PFSK-1 (cell line): ENCODE results near the gene NRXN3.

Experiments used
- FOXP2 ChIP-seq: optimal IDR thresholded peaks from 2 replicates; pipeline ENCODE3; 2011; ENCODE audit warnings: borderline replicate concordance, control low read depth, inconsistent platforms; ENCODE audit not compliant: insufficient read depth; ENCODE audit errors: extremely low read length, extremely low read depth
- POLR2AphosphoS5 ChIP-seq: IDR thresholded peaks from 2 replicates; pipeline ENCODE4 v1.6.1; 2012; ENCODE audit warnings: low read depth, mild to moderate bottlenecking, control low read depth, low read length, moderate library complexity
- SIN3A ChIP-seq: IDR thresholded peaks from 2 replicates; pipeline ENCODE4 v1.6.1; 2012; ENCODE audit warnings: mild to moderate bottlenecking, low read length, moderate library complexity, borderline replicate concordance; ENCODE audit not compliant: insufficient read depth
- TAF1 ChIP-seq: IDR thresholded peaks from 2 replicates; pipeline ENCODE4 v1.6.1; 2012; ENCODE audit warnings: low read length, control low read depth, borderline replicate concordance; ENCODE audit not compliant: insufficient read depth
- TF ChIP-seq, protein P1 (sequence below), 2 experiments: IDR thresholded peaks; 2 replicates each; pipeline versions ENCODE4 v1.6.1 to v1.8.0; 2011 to 2012; ENCODE audit warnings: low read depth in 2 of 2, low read length in 2 of 2, control low read depth in 1 of 2, inconsistent platforms in 1 of 2, mild to moderate bottlenecking in 1 of 2, moderate library complexity in 1 of 2; ENCODE audit not compliant: insufficient read depth in 1 of 2

The NRXN3 gene

DNA sequence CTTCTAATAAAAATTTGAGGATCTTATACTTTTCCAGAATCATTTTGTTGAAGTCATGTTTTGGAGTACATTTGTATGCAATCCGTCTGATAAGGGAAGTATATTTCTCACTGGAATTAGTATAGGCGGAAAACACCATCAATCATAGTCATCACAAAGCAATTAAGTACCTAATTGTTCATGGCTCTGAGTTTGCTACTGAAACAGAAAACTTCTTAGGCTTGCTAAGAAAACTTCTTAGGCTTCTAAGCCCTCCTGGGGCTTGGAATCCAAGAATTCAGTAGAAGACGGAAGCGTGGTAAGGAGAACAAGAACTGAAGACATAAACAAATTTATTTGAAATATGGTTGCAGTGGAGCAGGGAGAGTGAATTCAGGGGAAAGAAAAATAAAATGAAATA, 1404.9 kb downstream of the NRXN3 start:
- TF ChIP-seq TAF1, result no peak
- TF ChIP-seq SIN3A, result no peak
- TF ChIP-seq POLR2AphosphoS5, result no peak
- no peak for TF ChIP-seq FOXP2

DNA sequence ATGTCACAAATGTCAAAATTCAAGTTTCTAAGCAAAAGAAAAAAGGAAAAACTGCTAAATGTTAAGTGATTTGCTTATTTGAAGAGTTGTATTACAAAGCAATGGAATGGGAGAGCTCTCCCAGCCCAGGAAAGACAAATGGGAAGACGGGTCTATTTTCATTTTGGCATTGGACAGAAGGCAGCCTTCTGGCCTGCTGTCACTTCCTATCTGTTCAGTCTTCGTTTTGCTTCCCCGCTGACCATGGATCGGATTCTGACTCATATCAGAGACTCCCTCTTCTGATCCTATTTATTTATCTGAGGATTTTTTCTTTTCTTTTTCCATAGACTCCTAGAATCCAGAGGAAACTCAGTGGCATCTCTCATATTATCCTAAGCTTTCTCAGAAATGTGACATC, 1406.3 kb downstream of the NRXN3 start:
- no peak for TF ChIP-seq POLR2AphosphoS5
- no peak for TF ChIP-seq SIN3A
- TF ChIP-seq, protein P1, sequence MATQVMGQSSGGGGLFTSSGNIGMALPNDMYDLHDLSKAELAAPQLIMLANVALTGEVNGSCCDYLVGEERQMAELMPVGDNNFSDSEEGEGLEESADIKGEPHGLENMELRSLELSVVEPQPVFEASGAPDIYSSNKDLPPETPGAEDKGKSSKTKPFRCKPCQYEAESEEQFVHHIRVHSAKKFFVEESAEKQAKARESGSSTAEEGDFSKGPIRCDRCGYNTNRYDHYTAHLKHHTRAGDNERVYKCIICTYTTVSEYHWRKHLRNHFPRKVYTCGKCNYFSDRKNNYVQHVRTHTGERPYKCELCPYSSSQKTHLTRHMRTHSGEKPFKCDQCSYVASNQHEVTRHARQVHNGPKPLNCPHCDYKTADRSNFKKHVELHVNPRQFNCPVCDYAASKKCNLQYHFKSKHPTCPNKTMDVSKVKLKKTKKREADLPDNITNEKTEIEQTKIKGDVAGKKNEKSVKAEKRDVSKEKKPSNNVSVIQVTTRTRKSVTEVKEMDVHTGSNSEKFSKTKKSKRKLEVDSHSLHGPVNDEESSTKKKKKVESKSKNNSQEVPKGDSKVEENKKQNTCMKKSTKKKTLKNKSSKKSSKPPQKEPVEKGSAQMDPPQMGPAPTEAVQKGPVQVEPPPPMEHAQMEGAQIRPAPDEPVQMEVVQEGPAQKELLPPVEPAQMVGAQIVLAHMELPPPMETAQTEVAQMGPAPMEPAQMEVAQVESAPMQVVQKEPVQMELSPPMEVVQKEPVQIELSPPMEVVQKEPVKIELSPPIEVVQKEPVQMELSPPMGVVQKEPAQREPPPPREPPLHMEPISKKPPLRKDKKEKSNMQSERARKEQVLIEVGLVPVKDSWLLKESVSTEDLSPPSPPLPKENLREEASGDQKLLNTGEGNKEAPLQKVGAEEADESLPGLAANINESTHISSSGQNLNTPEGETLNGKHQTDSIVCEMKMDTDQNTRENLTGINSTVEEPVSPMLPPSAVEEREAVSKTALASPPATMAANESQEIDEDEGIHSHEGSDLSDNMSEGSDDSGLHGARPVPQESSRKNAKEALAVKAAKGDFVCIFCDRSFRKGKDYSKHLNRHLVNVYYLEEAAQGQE (IDR thresholded peaks at IDR 0.05; ENCODE audit: insufficient read depth in 1 of 2, low read depth in 2 of 2, low read length in 2 of 2), result no peak
- TF ChIP-seq TAF1, result no peak
- TF ChIP-seq FOXP2, result no peak

DNA sequence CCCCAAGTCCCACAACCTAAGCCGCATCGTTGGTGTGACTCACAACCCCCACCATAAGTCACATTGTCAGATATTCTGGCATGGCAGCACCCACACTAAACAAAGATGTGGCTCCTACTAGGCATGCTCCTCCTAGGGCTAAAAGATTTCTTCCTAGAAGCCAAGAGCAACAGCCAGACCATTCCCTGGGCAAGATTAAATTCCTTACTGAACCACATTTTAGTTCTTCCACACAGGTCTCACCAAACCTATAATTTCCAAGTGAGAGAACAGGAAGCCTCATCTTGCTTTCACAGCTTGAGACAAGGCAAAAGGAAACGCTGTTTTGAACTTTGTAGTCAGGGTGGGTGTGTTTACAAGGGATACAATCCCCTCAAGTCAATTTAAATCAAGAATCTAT, 1408.3 kb downstream of the NRXN3 start:
- TF ChIP-seq, protein P1 (IDR thresholded peaks at IDR 0.05; ENCODE audit: insufficient read depth in 1 of 2, low read depth in 2 of 2, low read length in 2 of 2), result no peak
- TF ChIP-seq POLR2AphosphoS5, result no peak

DNA sequence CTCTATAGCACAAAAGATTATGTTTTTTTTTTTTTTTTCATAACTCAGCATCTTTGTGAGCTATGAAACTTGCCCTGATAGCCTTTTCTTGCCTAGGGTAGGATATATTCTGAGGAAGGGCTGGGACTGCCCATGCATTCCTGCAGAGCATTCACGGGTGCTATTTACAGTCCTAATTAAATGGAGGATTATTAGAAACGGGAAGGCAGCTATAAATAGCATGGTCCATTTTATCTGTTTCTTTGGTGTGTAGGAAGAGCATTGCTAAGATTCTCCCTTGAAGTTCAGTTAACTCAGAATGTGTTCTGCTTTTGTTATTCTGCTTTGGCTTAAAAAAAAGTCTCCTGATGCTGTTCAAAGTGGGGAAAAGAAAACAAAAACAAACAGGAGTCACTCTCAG, 1410.2 kb downstream of the NRXN3 start:
- TF ChIP-seq SIN3A, result no peak
- no peak for TF ChIP-seq TAF1

DNA sequence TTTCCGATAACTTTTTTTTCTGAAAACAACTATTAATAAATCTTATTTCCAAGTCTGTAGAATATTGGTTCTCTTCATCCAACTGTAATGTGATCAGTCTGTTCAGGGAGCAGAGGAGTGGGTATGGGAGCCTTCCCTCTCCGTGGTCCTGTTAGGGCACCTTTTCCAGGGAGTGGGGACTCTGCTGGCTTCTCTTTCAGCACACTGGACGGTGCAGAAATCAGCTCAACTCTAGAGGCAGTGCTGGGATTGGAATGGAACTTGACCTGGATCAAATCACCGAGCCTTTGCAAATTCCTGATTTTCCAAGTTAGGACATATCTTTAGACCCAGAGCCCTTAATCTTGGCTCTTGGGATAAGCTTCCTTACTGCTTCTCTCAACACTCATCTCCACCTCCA, 1410.7 kb downstream of the NRXN3 start:
- TF ChIP-seq SIN3A, result no peak
- TF ChIP-seq POLR2AphosphoS5, result no peak
- TF ChIP-seq, protein P1 (IDR thresholded peaks at IDR 0.05; ENCODE audit: insufficient read depth in 1 of 2, low read depth in 2 of 2, low read length in 2 of 2), result no peak
- TF ChIP-seq FOXP2, result no peak
- TF ChIP-seq TAF1, result no peak

DNA sequence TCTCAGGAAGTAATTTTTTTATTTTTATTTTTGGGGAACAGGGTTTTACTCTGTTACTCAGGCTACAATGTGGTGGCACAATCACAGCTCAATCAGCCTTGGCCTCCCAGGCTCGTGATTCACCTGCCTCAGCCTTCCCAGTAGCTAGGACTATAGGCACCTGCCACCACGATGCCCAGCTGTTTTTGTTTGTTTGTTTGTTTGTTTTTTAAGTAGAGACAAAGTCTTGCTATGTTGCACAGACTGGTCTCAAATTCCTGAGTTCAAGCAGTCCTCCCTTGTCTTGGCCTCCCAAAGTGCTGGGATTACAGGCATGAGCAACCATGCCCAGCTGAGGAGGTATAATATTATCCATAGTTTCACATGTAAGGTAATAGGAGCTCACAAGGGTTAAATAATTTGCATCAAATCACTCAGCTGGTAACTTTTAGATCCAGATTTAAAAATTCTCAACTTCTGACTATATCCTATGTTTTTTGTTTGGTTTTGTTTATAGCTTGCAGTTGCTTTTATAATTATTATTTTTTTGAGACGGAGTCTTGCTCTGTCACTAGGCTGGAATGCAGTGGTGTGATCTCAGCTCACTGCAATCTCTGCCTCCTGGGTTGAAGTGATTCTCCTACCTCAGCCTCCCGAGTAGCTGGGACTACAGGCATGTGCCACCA, 1411.9 kb downstream of the NRXN3 start:
- TF ChIP-seq FOXP2, result no peak
- no peak for TF ChIP-seq SIN3A
- no peak for TF ChIP-seq TAF1
- TF ChIP-seq, protein P1 (IDR thresholded peaks at IDR 0.05; ENCODE audit: insufficient read depth in 1 of 2, low read depth in 2 of 2, low read length in 2 of 2), result no peak
